ENCODE results near the gene ZNF143.
A peak's percentile ranks its signal among the peaks of the same experiment; 100 is the strongest.

ZNF143 gene

DNA sequence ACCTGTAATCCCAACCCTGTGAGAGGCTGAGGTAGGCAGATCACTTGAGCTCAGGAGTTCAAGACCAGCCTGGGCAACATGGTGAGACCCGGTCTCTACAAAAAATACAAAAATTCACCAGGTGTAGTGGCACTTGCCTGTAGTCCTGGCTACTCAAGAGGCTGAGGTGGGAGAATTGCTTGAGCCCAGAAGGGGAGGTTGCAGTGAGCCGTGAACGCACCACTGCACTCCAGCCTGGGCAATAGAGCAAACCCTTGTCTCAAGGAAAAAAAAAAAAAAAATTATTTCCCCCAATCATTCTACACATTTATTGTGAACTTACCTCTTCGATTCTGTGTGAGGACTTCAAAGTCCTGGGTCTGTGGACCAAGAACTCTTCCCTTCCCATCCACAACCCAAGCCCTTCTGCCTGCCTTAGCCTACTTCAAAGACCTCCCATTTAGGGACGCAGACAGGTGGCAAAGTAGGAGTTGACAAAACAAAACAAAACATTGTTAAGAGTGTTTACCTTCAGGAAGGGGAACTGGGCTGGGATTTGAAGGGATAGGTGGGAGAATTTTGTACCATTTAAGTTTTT, 108.9 kb downstream of the ZNF143 start:
- peaks cover 9% of the 10 kb centered on the region for H3K4me1 ChIP-seq

GRCh38 chr11:9570313-9571025, 109.7 kb downstream of the ZNF143 start:
- TF ChIP-seq CTCF (IDR thresholded peaks at IDR 0.05; ENCODE audit: low read depth, low read length) = no peak
- no peak for DNase-seq
- peaks cover 9% of the 10 kb centered on the region for H3K4me1 ChIP-seq
- H3K4me3 ChIP-seq (ENCODE audit: low read depth, low read length) = no peak overlapping the region
- no peaks in the 10 kb centered on the region for H3K9me3 ChIP-seq
- no peaks in the 10 kb centered on the region for H3K27me3 ChIP-seq
- H3K36me3 ChIP-seq = no peaks in the 10 kb centered on the region

More for the DNA sequence above, 108.9 kb downstream of the ZNF143 start:
- DNase-seq = no peak
- TF ChIP-seq CTCF (IDR thresholded peaks at IDR 0.05; ENCODE audit: low read depth, low read length) = no peak
- Histone ChIP-seq H3K9me3 (no peaks in the 10 kb centered on the region), H3K4me3 (ENCODE audit: low read depth, low read length) (no peak overlapping the region), H3K36me3 (no peaks in the 10 kb centered on the region), H3K27me3 (no peaks in the 10 kb centered on the region)

GRCh38 chr11:9571071-9571762, 110.4 kb downstream of the ZNF143 start:
- peaks cover 2% of the 10 kb centered on the region for H3K36me3 ChIP-seq
- no peak for DNase-seq
- no peak for TF ChIP-seq CTCF (IDR thresholded peaks at IDR 0.05; ENCODE audit: low read depth, low read length)
- H3K4me1 ChIP-seq = peaks cover 9% of the 10 kb centered on the region
- H3K4me3 ChIP-seq (ENCODE audit: low read depth, low read length) = no peak overlapping the region
- H3K9me3 ChIP-seq = no peaks in the 10 kb centered on the region
- no peaks in the 10 kb centered on the region for H3K27me3 ChIP-seq

DNA sequence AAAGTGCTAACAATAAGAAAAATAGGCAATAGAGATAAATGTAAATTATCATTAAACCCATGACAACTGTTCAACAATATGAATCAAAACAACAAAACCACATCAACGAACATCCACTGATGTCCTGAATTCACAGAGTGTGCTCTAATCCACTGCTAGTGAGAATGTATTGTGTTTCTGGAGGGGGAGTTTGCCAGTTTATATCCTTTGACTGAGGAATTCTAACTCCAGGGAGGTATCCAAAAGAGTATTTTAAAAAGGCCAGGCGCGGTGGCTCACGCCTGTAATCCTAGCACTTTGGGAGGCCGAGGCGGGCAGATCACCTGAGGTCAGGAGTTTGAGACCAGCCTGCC, 110.9 kb downstream of the ZNF143 start:
- peaks cover 9% of the 10 kb centered on the region for H3K4me1 ChIP-seq
- no peak overlapping the region for H3K4me3 ChIP-seq (ENCODE audit: low read depth, low read length)
- TF ChIP-seq CTCF (IDR thresholded peaks at IDR 0.05; ENCODE audit: low read depth, low read length) = no peak
- DNase-seq = no peak
- no peaks in the 10 kb centered on the region for H3K9me3 ChIP-seq
- H3K36me3 ChIP-seq = peaks cover 8% of the 10 kb centered on the region
- H3K27me3 ChIP-seq = no peaks in the 10 kb centered on the region

GRCh38 chr11:9573052-9573774, 112.4 kb downstream of the ZNF143 start, which contains the start of gene WEE1:
Gene WEE1, plus strand, starts transcription at chr11:9573670. Its CDS starts 264 bp downstream, at chr11:9573934.
- peak; percentile 94 for DNase-seq
- Histone ChIP-seq H3K4me3 (ENCODE audit: low read depth, low read length) (peak within 1 kb of the TSS; percentile 82), H3K9me3 (no peaks in the 10 kb centered on the region), H3K4me1 (peaks cover 8% of the 10 kb centered on the region), H3K27me3 (no peaks in the 10 kb centered on the region), H3K36me3 (peaks cover 22% of the 10 kb centered on the region)
- TF ChIP-seq CTCF (IDR thresholded peaks at IDR 0.05; ENCODE audit: low read depth, low read length) = no peak
